Activated CD8-positive, alpha-beta memory T cell treated with anti-CD3 and anti-CD28 coated beads, Interleukin-2, amount 10 ng/mL, durations not matched to agents 7 days and 5 days (primary cell): ENCODE results near the gene CRIM1. TPM values are rescaled to one million over a fixed set of nuclear protein-coding genes. Genes with fewer than 3 reads are reported as not detected.

Experiments used
- ATAC-seq: fragments of 150-1000 bp; cut with Tn5 transposase; one replicate; pipeline ENCODE4 v1.10.0; 2021; ENCODE audit warnings: moderate library complexity
- CTCF ChIA-PET: fragments of 350-600 bp; sonication (Branson Sonifier 250); formaldehyde crosslinking; loops from one replicate; lab custom pipeline; 2021; ENCODE audit warnings: antibody characterized with exemption; lab: Charles Lee
- DNase-seq: peaks from one replicate; pipeline ENCODE4 v3.0.0-alpha.2; 2020
- H3K27ac Mint-ChIP-seq: one replicate; pipeline ENCODE4 v1.8.0; 2021; ENCODE audit warnings: mild to moderate bottlenecking, mixed read lengths
- H3K27me3 Mint-ChIP-seq: one replicate; pipeline ENCODE4 v1.8.0; 2021; ENCODE audit warnings: mixed read lengths
- H3K36me3 Mint-ChIP-seq: one replicate; pipeline ENCODE4 v1.8.0; 2021; ENCODE audit warnings: mild to moderate bottlenecking, mixed read lengths
- H3K4me1 Mint-ChIP-seq: one replicate; pipeline ENCODE4 v1.8.0; 2021; ENCODE audit warnings: mixed read lengths
- H3K4me3 Mint-ChIP-seq: one replicate; pipeline ENCODE4 v1.8.0; 2021; ENCODE audit warnings: mild to moderate bottlenecking, moderate library complexity, mixed read lengths
- H3K9me3 Mint-ChIP-seq: one replicate; pipeline ENCODE4 v1.8.0; 2022; ENCODE audit warnings: low read depth, mixed read lengths
- total RNA-seq, 2 experiments: library from RNA; stranded (reverse); gene quantifications; one replicate each; pipeline ENCODE4 v1.2.3, GENCODE V29; 2021

Gene CRIM1
- total RNA-seq, 2 experiments from 2014 or later = 12.6 to 17.6 TPM

GRCh38 chr2:36439084-36439483, 83.5 kb downstream of the CRIM1 start:
- CTCF ChIA-PET = no interaction called here
- H3K27ac Mint-ChIP-seq = no peak overlapping the region
- no peak for DNase-seq
- no peak for ATAC-seq
- H3K4me3 Mint-ChIP-seq = no peak overlapping the region
- H3K4me1 Mint-ChIP-seq = peaks cover 13% of the 10 kb centered on the region
- no peaks in the 10 kb centered on the region for H3K9me3 Mint-ChIP-seq
- peaks cover 2% of the 10 kb centered on the region for H3K36me3 Mint-ChIP-seq
- no peaks in the 10 kb centered on the region for H3K27me3 Mint-ChIP-seq

DNA sequence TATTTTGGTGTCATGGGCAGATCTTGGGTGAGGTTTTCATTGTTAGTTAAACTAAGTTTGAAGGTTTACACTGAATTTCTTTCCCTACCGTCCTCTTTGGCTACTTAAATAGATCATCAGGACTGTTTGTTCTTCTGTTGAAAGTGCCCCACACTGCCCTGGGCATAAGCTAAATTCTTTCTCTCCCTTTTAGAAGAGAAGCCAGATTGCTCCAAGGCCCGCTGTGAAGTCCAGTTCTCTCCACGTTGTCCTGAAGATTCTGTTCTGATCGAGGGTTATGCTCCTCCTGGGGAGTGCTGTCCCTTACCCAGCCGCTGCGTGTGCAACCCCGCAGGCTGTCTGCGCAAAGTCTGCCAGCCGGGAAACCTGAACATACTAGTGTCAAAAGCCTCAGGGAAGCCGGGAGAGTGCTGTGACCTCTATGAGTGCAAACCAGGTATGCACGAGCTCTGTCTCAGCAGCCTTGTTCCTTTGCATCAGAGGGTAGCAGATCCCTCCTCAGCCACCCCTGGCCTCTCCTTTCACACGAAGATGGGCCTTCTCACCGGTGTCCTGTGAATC, 85.6 kb downstream of the CRIM1 start:
- no peaks in the 10 kb centered on the region for H3K27me3 Mint-ChIP-seq
- no peak overlapping the region for H3K27ac Mint-ChIP-seq
- no peak for DNase-seq
- ATAC-seq = no peak
- no peak overlapping the region for H3K4me3 Mint-ChIP-seq
- CTCF ChIA-PET = interaction anchor here (1.1 kb wide), 1 partner anchor 51 kb away, joined by 3 read pairs; no protein-coding TSS in a partner anchor
- peaks cover 13% of the 10 kb centered on the region for H3K4me1 Mint-ChIP-seq
- no peaks in the 10 kb centered on the region for H3K9me3 Mint-ChIP-seq
- peaks cover 2% of the 10 kb centered on the region for H3K36me3 Mint-ChIP-seq

GRCh38 chr2:36441816-36442215, 86.2 kb downstream of the CRIM1 start:
- H3K4me3 Mint-ChIP-seq = no peak overlapping the region
- peaks cover 2% of the 10 kb centered on the region for H3K36me3 Mint-ChIP-seq
- H3K27me3 Mint-ChIP-seq = no peaks in the 10 kb centered on the region
- peaks cover 13% of the 10 kb centered on the region for H3K4me1 Mint-ChIP-seq
- CTCF ChIA-PET = interaction anchor here (0.8 to 0.9 kb wide), 2 partner anchors 9 to 20 kb away, joined by 3 read pairs; no protein-coding TSS in a partner anchor
- ATAC-seq (peak; percentile 36), DNase-seq (no peak)
- H3K27ac Mint-ChIP-seq = peak overlapping the region; percentile 6
- H3K9me3 Mint-ChIP-seq = no peaks in the 10 kb centered on the region

DNA sequence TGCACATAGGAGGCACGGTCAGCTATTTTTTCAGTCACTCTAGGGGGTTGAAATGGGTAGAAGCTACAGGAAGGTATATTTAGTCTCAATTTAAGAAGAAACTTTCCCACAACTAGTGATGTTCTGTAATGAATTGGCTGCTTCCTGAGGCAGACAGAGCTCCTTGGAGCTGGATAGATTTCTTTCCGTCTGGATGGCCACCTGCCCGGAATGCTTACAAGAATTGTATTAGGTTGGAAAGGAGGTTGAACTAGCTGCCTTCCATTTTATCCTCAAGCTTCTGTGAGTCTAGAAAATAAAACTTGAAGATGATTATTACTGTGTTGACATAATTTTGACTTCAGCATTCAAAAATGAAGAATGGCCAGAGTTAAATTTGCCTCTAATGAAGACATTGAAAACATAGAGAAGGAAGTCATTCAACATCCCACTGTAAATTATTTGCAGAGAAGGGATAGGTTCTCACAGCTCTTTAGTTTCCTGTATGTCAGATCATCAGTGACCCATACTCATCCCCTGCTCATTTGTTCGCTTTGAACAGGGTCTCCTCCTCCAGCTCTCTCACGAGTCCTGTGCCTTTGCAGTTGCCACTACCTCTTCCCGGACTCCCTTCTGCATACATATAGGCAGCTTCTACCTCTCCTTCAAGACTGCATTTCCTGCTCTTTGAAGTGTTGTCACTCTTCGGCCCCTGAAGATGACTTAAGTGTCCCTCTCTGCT, 88.8 kb downstream of the CRIM1 start:
- DNase-seq = no peak
- no peak overlapping the region for H3K4me3 Mint-ChIP-seq
- peaks cover 2% of the 10 kb centered on the region for H3K36me3 Mint-ChIP-seq
- no peaks in the 10 kb centered on the region for H3K27me3 Mint-ChIP-seq
- H3K27ac Mint-ChIP-seq = no peak overlapping the region
- CTCF ChIA-PET = no interaction called here
- H3K9me3 Mint-ChIP-seq = no peaks in the 10 kb centered on the region
- no peak for ATAC-seq
- peaks cover 13% of the 10 kb centered on the region for H3K4me1 Mint-ChIP-seq

DNA sequence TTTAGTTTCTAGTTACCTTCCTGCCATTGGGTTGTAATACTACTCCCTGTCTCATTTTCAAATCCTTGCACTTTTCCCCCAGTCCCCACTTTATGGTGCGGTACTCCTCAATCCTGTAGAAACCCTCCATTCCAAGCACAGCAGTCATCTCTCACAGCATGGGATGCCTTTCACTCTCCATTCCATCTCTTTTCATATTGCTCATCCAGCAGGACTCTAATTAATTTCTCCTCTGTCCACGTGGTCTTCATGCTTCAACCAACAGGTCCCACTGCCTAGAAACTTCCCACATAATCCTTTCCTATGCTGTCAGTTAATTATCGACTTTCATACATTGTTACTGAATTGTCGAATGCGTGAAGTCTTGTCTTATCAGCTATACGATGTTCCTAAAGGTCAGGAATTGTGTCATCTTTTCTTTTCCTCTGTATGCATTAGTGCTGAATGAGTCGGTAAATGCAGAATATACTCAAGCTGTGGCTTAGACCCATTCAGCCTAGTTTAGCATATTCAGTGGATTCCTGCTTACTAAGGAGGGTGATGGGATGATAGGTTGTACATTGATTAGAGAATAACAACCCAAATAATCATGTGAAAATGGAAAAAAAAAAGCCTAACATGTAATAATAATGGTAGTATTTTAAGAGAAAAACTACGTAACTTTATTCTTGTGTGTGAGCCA, 89.7 kb downstream of the CRIM1 start:
- H3K4me3 Mint-ChIP-seq = no peak overlapping the region
- ATAC-seq (no peak), DNase-seq (no peak)
- H3K9me3 Mint-ChIP-seq = no peaks in the 10 kb centered on the region
- peaks cover 13% of the 10 kb centered on the region for H3K4me1 Mint-ChIP-seq
- no peak overlapping the region for H3K27ac Mint-ChIP-seq
- H3K27me3 Mint-ChIP-seq = no peaks in the 10 kb centered on the region
- CTCF ChIA-PET = interaction anchor here (1.3 kb wide), 1 partner anchor 90 kb away, joined by 3 read pairs; the partner anchor contains the start of gene CRIM1
- H3K36me3 Mint-ChIP-seq = peaks cover 2% of the 10 kb centered on the region

GRCh38 chr2:36446294-36446693, 90.7 kb downstream of the CRIM1 start:
- Mint-ChIP-seq H3K4me1 (peaks cover 13% of the 10 kb centered on the region), H3K4me3 (no peak overlapping the region), H3K36me3 (peaks cover 2% of the 10 kb centered on the region), H3K9me3 (no peaks in the 10 kb centered on the region), H3K27ac (no peak overlapping the region), H3K27me3 (no peaks in the 10 kb centered on the region)
- ATAC-seq = no peak
- no peak for DNase-seq
- CTCF ChIA-PET = interaction anchor here (1.3 kb wide), 1 partner anchor 91 kb away, joined by 3 read pairs; the partner anchor contains the start of gene CRIM1

- H3K36me3 Mint-ChIP-seq = no peaks in the 10 kb centered on the region
- no peaks in the 10 kb centered on the region for H3K27me3 Mint-ChIP-seq
- DNase-seq = no peak
- no peak for ATAC-seq
- no peaks in the 10 kb centered on the region for H3K4me1 Mint-ChIP-seq
- CTCF ChIA-PET = no interaction called here
- no peak overlapping the region for H3K4me3 Mint-ChIP-seq
- no peaks in the 10 kb centered on the region for H3K9me3 Mint-ChIP-seq
- H3K27ac Mint-ChIP-seq = no peak overlapping the region
Observed at GRCh38 chr2:36449213-36449612, 93.6 kb downstream of the CRIM1 start.

- no peaks in the 10 kb centered on the region for H3K36me3 Mint-ChIP-seq
- H3K9me3 Mint-ChIP-seq = no peaks in the 10 kb centered on the region
- H3K4me1 Mint-ChIP-seq = no peaks in the 10 kb centered on the region
- DNase-seq (no peak), ATAC-seq (no peak)
- no peaks in the 10 kb centered on the region for H3K27me3 Mint-ChIP-seq
- no peak overlapping the region for H3K27ac Mint-ChIP-seq
- no peak overlapping the region for H3K4me3 Mint-ChIP-seq
- CTCF ChIA-PET = no interaction called here
Observed at GRCh38 chr2:36449943-36450392, 94.4 kb downstream of the CRIM1 start.

DNA sequence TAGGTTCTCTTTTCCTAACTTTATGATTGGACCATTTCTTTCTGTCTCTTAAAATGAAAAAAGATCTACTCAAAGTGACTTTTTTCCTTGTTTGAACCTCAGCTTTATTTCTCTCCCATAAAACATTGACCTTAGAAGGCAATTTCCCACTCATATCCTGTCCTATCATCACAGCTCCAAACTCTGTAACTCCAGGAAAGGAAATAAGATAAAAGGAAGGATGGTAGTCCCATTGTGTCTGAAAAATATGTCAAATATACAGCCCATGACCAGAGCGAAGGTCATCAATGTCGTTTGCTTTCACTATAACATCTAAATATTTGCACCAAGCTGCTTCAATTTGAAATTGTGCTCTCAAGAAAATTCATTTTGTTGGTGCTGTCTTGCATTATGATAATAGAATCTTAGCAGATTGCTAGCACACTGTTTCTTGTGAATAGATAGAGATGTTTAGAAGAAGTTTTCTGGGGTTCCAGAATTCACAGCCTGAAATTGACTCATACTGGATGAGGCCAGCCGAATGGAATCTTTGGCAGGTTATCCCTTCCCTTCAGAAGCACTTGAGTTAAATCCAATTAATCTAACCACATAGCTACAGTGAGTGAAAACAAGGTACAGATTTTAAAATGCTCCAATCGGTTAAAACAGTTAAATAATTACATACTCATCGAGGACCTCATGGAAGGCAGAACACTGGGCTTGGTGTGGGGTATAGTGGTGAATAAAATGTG, 95.1 kb downstream of the CRIM1 start:
- Mint-ChIP-seq H3K27me3 (no peaks in the 10 kb centered on the region), H3K4me1 (no peaks in the 10 kb centered on the region), H3K27ac (no peak overlapping the region), H3K36me3 (no peaks in the 10 kb centered on the region), H3K9me3 (no peaks in the 10 kb centered on the region), H3K4me3 (no peak overlapping the region)
- ATAC-seq (no peak), DNase-seq (no peak)
- CTCF ChIA-PET = no interaction called here

DNA sequence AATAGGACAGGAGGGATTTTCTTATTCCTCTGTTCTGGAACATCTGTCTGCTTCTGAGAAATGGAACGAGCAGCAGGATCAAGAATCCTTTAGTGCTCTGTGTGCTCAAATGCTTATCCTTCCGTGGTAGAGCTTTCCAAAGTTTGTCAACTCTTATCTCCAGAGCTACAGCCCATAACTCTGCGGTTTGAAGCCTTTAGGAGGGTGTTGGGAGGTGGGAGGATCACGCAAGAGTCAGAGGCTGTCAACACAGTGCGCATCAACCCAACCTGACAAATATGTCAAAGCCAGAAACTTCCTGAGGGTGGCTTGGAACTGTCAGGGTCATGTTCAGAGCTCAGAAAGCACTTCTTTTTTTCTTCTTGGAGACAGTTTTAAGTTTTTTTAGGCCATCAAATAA, 95.9 kb downstream of the CRIM1 start:
- CTCF ChIA-PET = no interaction called here
- H3K4me3 Mint-ChIP-seq = no peak overlapping the region
- ATAC-seq (no peak), DNase-seq (no peak)
- H3K36me3 Mint-ChIP-seq = no peaks in the 10 kb centered on the region
- H3K9me3 Mint-ChIP-seq = no peaks in the 10 kb centered on the region
- no peaks in the 10 kb centered on the region for H3K27me3 Mint-ChIP-seq
- H3K27ac Mint-ChIP-seq = no peak overlapping the region
- no peaks in the 10 kb centered on the region for H3K4me1 Mint-ChIP-seq

- Mint-ChIP-seq H3K36me3 (no peaks in the 10 kb centered on the region), H3K9me3 (no peaks in the 10 kb centered on the region), H3K27ac (no peak overlapping the region), H3K4me3 (no peak overlapping the region), H3K4me1 (no peaks in the 10 kb centered on the region), H3K27me3 (no peaks in the 10 kb centered on the region)
- DNase-seq = no peak
- no peak for ATAC-seq
- CTCF ChIA-PET = no interaction called here
Observed at GRCh38 chr2:36452260-36452659, 96.7 kb downstream of the CRIM1 start.

DNA sequence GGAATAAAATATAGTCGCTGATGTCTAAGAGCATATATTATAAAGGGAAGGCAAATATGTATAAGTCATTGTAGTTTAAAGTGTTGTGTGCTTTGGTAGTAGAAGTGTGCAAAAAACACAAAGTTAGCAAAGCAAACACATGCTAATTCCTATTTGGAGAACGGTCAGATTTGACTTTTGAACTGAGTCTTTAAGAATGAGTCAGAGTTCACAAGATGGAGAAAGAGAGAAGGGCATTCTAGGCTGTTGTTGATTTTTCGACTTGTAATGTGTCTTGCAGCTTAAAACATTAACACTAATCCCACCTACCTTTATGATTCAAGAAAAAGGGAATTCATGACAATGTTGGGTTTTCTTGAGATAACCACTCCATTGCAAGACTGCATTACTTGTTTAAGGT, 98.1 kb downstream of the CRIM1 start:
- no peaks in the 10 kb centered on the region for H3K36me3 Mint-ChIP-seq

DNA sequence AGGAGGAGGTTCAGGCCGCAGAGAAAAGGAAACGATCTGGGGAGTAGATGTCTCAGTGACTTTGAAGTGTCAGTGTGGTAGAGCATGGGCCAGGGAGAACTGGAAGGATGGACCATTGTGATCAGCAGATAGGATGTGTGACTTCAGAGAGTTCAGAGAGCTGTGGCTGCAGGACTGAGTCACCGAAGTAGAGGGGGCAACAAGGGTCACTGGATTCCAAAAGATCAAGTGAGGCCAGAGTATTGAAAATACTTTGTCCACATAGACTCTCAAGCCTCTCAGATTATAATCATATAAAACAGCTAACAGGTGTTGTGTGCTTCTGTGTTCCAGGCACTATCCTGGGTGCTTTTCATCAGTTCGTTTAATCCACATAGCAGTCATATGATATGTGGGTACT, 99.4 kb downstream of the CRIM1 start:
- DNase-seq (no peak), ATAC-seq (no peak)
- Mint-ChIP-seq H3K27me3 (no peaks in the 10 kb centered on the region), H3K27ac (no peak overlapping the region), H3K4me3 (no peak overlapping the region), H3K36me3 (no peaks in the 10 kb centered on the region), H3K4me1 (no peaks in the 10 kb centered on the region), H3K9me3 (no peaks in the 10 kb centered on the region)
- CTCF ChIA-PET = no interaction called here

More for the DNA sequence above, 98.1 kb downstream of the CRIM1 start:
- H3K9me3 Mint-ChIP-seq = no peaks in the 10 kb centered on the region
- no peaks in the 10 kb centered on the region for H3K27me3 Mint-ChIP-seq
- no peak for DNase-seq
- no peak overlapping the region for H3K4me3 Mint-ChIP-seq
- no peaks in the 10 kb centered on the region for H3K4me1 Mint-ChIP-seq
- no peak overlapping the region for H3K27ac Mint-ChIP-seq
- CTCF ChIA-PET = no interaction called here
- ATAC-seq = no peak
